Ishikawa (cell line): ENCODE measurements around the gene N4BP3.

ENCODE experiments used
- TEAD4 ChIP-seq: IDR thresholded peaks from 2 replicates; pipeline ENCODE4 v1.6.1; 2012
- TF ChIP-seq, protein P1 (sequence below): IDR thresholded peaks from 2 replicates; pipeline ENCODE4 v1.6.1; 2012

- TF ChIP-seq, protein P1, sequence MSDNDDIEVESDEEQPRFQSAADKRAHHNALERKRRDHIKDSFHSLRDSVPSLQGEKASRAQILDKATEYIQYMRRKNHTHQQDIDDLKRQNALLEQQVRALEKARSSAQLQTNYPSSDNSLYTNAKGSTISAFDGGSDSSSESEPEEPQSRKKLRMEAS: no peak
- no peak for TF ChIP-seq TEAD4
Measured at GRCh38 chr5:178121391-178122276, 8.3 kb downstream of the N4BP3 start.
